ENCODE results near the gene MYRFL. TPM values are rescaled to one million over a fixed set of nuclear protein-coding genes. Genes with fewer than 3 reads are reported as not detected.
A peak's percentile ranks its signal among the peaks of the same experiment; 100 is the strongest.

MYRFL gene
- total and polyA plus RNA-seq, 10 donors, result 0.04 to 0.44 (median 0.20) TPM; not detected in 5

DNA sequence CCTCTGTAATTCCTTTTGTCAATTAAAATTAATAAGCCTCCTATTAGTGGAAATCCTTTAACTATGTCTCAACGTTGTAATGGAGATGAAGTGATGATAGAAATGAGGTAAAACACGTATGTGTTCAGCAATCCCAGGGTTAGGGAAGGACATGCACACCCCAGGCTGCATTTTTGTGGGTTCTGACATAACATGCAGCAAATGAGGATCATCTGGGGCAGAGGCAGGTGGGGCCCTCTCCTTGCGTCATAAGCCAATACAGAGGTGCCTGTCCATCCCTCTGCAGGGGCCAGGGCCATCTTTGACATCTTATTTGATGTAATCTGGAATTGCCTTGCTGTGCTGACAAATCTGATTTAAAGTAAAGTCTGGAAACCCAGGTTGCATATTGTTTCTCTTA, 73.2 kb downstream of the MYRFL start:
- 41 to 88% (median 71%) methylated on average over 3 of the region's 3 CpGs for WGBS, 5 donors
- DNase-seq, result no peak
- Histone ChIP-seq H3K27ac (no peak overlapping the region), H3K36me3 (no peaks in the 10 kb centered on the region), H3K27me3 (replicated peaks in 1 of 7) (no peaks in the 10 kb centered on the region), H3K9me3 (no peaks in the 10 kb centered on the region), H3K4me1 (peaks cover 0 to 11% (median 10%) of the 10 kb centered on the region in 6 donors), H3K4me3 (no peak overlapping the region)
- TF ChIP-seq, protein P1, sequence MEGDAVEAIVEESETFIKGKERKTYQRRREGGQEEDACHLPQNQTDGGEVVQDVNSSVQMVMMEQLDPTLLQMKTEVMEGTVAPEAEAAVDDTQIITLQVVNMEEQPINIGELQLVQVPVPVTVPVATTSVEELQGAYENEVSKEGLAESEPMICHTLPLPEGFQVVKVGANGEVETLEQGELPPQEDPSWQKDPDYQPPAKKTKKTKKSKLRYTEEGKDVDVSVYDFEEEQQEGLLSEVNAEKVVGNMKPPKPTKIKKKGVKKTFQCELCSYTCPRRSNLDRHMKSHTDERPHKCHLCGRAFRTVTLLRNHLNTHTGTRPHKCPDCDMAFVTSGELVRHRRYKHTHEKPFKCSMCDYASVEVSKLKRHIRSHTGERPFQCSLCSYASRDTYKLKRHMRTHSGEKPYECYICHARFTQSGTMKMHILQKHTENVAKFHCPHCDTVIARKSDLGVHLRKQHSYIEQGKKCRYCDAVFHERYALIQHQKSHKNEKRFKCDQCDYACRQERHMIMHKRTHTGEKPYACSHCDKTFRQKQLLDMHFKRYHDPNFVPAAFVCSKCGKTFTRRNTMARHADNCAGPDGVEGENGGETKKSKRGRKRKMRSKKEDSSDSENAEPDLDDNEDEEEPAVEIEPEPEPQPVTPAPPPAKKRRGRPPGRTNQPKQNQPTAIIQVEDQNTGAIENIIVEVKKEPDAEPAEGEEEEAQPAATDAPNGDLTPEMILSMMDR (IDR thresholded peaks at IDR 0.05 in 8 of 11, conservative IDR thresholded peaks at IDR 0.05 in 3 of 11), result no peak
- TF ChIP-seq POLR2AphosphoS5 (IDR thresholded peaks at IDR 0.05) (no peak), POLR2A (IDR thresholded peaks at IDR 0.05) (no peak)
- intact Hi-C loops (cut with DNase I; ENCODE audit: low total_unique reads), result no loop called here

DNA sequence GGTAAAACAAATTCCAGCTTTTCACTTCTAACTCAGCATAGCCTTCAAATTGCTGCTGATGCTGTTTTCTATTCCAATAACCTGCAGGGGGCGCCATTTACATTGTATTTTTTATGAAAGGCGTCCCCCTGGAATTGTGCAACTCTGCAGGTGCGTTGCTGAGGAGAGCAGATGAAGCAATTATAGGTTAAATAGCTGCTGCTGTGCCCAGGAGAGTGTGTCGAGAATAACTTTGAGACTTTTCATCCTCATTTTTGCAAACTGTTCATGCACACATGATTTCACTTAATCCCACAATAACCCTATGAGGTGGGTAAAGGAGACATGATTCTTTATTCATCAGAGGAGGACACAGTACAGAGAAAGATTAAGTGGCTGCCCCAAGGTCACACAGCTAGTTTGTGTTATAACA, 75.7 kb downstream of the MYRFL start:
- TF ChIP-seq, protein P1 (IDR thresholded peaks at IDR 0.05 in 8 of 11, conservative IDR thresholded peaks at IDR 0.05 in 3 of 11), result peak; percentile 35 to 88 (median 75)
- TF ChIP-seq POLR2A (IDR thresholded peaks at IDR 0.05), result no peak
- no peaks in the 10 kb centered on the region for H3K36me3 ChIP-seq
- no peak overlapping the region for H3K27ac ChIP-seq
- no peak for DNase-seq
- 1 to 4% (median 2%) methylated on average over 4 of the region's 4 CpGs for WGBS, 5 donors
- H3K4me1 ChIP-seq, result peaks cover 0 to 11% (median 10%) of the 10 kb centered on the region in 6 donors
- no peaks in the 10 kb centered on the region for H3K9me3 ChIP-seq
- H3K27me3 ChIP-seq (replicated peaks in 1 of 7), result no peaks in the 10 kb centered on the region
- intact Hi-C loops (cut with DNase I; ENCODE audit: low total_unique reads), result loop anchor here (5.0 kb wide), 1 partner anchor 677 kb away; no protein-coding TSS in a partner anchor
- H3K4me3 ChIP-seq, result no peak overlapping the region

DNA sequence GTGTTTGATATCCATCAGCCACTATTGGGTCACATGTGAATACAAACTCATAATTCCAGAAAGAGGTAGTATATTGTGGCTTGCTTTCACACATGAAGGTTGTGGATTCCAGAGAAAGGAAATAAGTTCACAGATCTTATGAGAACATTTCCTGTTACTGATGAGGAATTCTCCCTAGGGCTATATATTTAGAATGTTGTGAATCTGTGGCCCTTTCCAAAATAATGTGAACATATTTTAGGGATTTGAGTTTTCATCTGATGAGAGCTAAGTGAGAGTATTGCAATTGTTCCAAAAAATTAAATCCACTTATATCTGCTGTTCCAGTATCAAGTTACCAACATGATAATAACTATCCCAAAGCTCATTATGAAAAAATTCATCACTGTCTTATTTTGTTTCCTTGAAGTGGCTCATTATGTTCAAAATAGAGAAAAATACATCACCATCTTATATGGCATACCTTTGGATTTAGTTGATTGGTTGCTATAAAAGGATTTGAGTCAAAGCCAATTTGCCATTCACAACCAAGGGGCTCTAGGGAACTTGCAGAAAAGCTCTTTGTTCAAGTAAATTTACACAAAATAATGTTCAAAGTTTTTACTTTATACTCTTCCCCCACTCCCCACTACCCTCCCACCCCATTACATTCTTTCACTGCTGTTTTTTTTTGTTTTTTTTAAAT, 76.3 kb downstream of the MYRFL start:
- DNase-seq, result no peak
- Histone ChIP-seq H3K4me1 (peaks cover 0 to 11% (median 10%) of the 10 kb centered on the region in 6 donors), H3K4me3 (no peak overlapping the region), H3K27ac (no peak overlapping the region), H3K9me3 (no peaks in the 10 kb centered on the region), H3K27me3 (replicated peaks in 1 of 7) (no peaks in the 10 kb centered on the region), H3K36me3 (no peaks in the 10 kb centered on the region)
- TF ChIP-seq, protein P1 (IDR thresholded peaks at IDR 0.05 in 8 of 11, conservative IDR thresholded peaks at IDR 0.05 in 3 of 11), result no peak
- TF ChIP-seq POLR2AphosphoS5 (IDR thresholded peaks at IDR 0.05) (no peak), POLR2A (IDR thresholded peaks at IDR 0.05) (no peak)
- intact Hi-C loops (cut with DNase I; ENCODE audit: low total_unique reads), result loop anchor here (5.0 kb wide), 1 partner anchor 676 kb away; no protein-coding TSS in a partner anchor

DNA sequence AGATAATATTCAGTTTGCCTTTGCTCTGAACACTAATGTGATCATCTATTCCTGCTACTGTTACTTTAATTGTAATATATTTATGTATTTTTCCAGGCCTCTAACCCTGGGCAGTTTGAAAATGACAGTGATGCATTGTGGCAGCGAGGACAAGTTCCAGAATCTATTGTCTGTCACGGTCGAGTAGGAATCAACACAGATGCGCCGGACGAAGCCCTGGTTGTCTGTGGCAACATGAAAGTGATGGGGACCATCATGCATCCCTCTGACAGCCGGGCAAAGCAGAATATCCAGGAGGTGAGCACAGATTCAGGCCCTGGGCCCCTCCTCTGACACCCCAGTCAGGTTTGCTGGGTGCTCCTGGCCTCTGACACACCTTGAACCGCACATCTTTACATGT, 78.5 kb downstream of the MYRFL start:
- H3K27ac ChIP-seq, result no peak overlapping the region
- TF ChIP-seq POLR2AphosphoS5 (IDR thresholded peaks at IDR 0.05) (no peak), POLR2A (IDR thresholded peaks at IDR 0.05) (no peak)
- TF ChIP-seq, protein P1 (IDR thresholded peaks at IDR 0.05 in 8 of 11, conservative IDR thresholded peaks at IDR 0.05 in 3 of 11), result no peak
- DNase-seq, result no peak
- no peaks in the 10 kb centered on the region for H3K36me3 ChIP-seq
- H3K4me3 ChIP-seq, result no peak overlapping the region
- intact Hi-C loops (cut with DNase I; ENCODE audit: low total_unique reads), result loop anchor here (5.0 kb wide), 1 partner anchor 674 kb away; no protein-coding TSS in a partner anchor
- H3K27me3 ChIP-seq (replicated peaks in 1 of 7), result no peaks in the 10 kb centered on the region
- no peaks in the 10 kb centered on the region for H3K9me3 ChIP-seq
- 84 to 91% (median 91%) methylated on average over 8 of the region's 8 CpGs for whole genome bisulfite sequencing, 5 donors
- H3K4me1 ChIP-seq, result peaks cover 0 to 11% (median 10%) of the 10 kb centered on the region in 6 donors

Data from spleen (tissue), 11 donors.